HCT116 (cell line): ENCODE measurements around the gene CDC14A. TPM values are rescaled to one million over a fixed set of nuclear protein-coding genes. Genes with fewer than 3 reads are reported as not detected.

Experiments
- ATAC-seq: fragments of 200-7000 bp; cut with Tn5 transposase; 2 replicates; pipeline ENCODE4 v1.9.1; 2020; ENCODE audit warnings: mild to moderate bottlenecking, moderate library complexity
- BruUV-seq: library from RNA; stranded (reverse); fragments of 400-500 nt; replicated peaks from 2 replicates; lab custom pipeline; 2021; lab: Mats Ljungman, UMichigan
- CTCF ChIA-PET: fragments of 300-600 bp; sonication (Branson Sonifier 250); formaldehyde crosslinking; loops from one replicate; lab custom pipeline; 2021; ENCODE audit warnings: antibody characterized with exemption; lab: Charles Lee
- POLR2A ChIA-PET: fragments of 300-600, 350-600 bp; sonication (Branson Sonifier 250); formaldehyde crosslinking; loops from one replicate; lab custom pipeline; 2021; ENCODE audit warnings: antibody characterized with exemption; lab: Charles Lee
- RAD21 ChIA-PET, 2 experiments: fragments of 300-600 bp; sonication (Branson Sonifier 250); formaldehyde crosslinking; loops; one replicate each; lab custom pipeline; 2023; ENCODE audit warnings: low total read pairs in 2 of 2; ENCODE audit not compliant: uncharacterized antibody in 2 of 2, unreplicated experiment in 2 of 2, low non-redundant PET in 1 of 2; lab: Charles Lee
- DNase-seq: peaks from one replicate; pipeline ENCODE4 v3.0.0-alpha.2; 2010; ENCODE audit warnings: low read depth, low spot score
- H2AFZ ChIP-seq: fragments of 200-600 bp; shearing (Covaris generic), sonication (generic); 2 replicates; pipeline ENCODE4 v1.6.1; 2017; ENCODE audit warnings: low read depth, mixed run types, mixed read lengths, antibody characterized with exemption, low read length; ENCODE audit not compliant: poor library complexity, severe bottlenecking
- H3K27ac ChIP-seq: 2 replicates; pipeline ENCODE4 v1.5.1; 2012; ENCODE audit warnings: low read depth, low read length
- H3K27me3 ChIP-seq: fragments of 200-600 bp; sonication (generic); 2 replicates; pipeline ENCODE4 v1.6.1; 2016; ENCODE audit warnings: mixed run types, low read length, mixed read lengths; ENCODE audit not compliant: insufficient read depth
- H3K36me3 ChIP-seq, 2 experiments: fragments of 200-500 bp in 1 of 2; fragments of 200-600 bp in 1 of 2; sonication (Bioruptor generic) in 1 of 2; sonication (generic) in 1 of 2; 2 replicates each; pipeline versions ENCODE4 v1.5.1 to v1.6.1; 2014 to 2016; ENCODE audit warnings: low read length in 2 of 2, inconsistent platforms in 1 of 2, mixed read lengths in 1 of 2, mixed run types in 1 of 2; ENCODE audit not compliant: insufficient read depth in 2 of 2, control insufficient read depth in 1 of 2
- H3K4me1 ChIP-seq, 2 experiments: fragments of 200-600 bp in 1 of 2; sonication (generic) in 1 of 2; 2 replicates each; pipeline versions ENCODE4 v1.5.1 to v1.6.1; 2012 to 2017; ENCODE audit warnings: low read length in 2 of 2, inconsistent platforms in 1 of 2, mild to moderate bottlenecking in 1 of 2, mixed read lengths in 1 of 2, mixed run types in 1 of 2, moderate library complexity in 1 of 2; ENCODE audit not compliant: insufficient read depth in 2 of 2, control insufficient read depth in 1 of 2
- H3K4me2 ChIP-seq: fragments of 200-600 bp; sonication (generic); 2 replicates; pipeline ENCODE4 v1.6.1; 2017; ENCODE audit warnings: mixed run types, low read length, mixed read lengths
- H3K4me3 ChIP-seq, 2 experiments: fragments of 200-600 bp in 1 of 2; sonication (generic) in 1 of 2; replicated peaks in 1 of 2; 2 replicates each; pipeline ENCODE4 v1.5.1; 2011 to 2016; ENCODE audit warnings: low read length in 2 of 2, control low read depth in 1 of 2, low read depth in 1 of 2, mild to moderate bottlenecking in 1 of 2, mixed read lengths in 1 of 2, mixed run types in 1 of 2
- H3K79me2 ChIP-seq: fragments of 200-600 bp; sonication (generic); 2 replicates; pipeline ENCODE4 v1.6.1; 2017; ENCODE audit warnings: mild to moderate bottlenecking, mixed run types, low read length, moderate library complexity, mixed read lengths; ENCODE audit not compliant: insufficient read depth
- H3K9ac ChIP-seq: fragments of 200-600 bp; sonication (generic); 2 replicates; pipeline ENCODE4 v1.6.1; 2016; ENCODE audit warnings: low read length, mixed read lengths
- H3K9me2 ChIP-seq: fragments of 200-600 bp; sonication (generic), shearing (Covaris generic); 2 replicates; pipeline ENCODE4 v1.6.1; 2017; ENCODE audit warnings: mixed run types, mild to moderate bottlenecking, moderate library complexity; ENCODE audit not compliant: insufficient read depth
- H3K9me3 ChIP-seq, 2 experiments: fragments of 200-500 bp in 1 of 2; fragments of 200-600 bp in 1 of 2; sonication (Bioruptor generic) in 1 of 2; sonication (generic) in 1 of 2; 2 replicates each; pipeline ENCODE4 v1.6.1; 2014 to 2017; ENCODE audit warnings: low read length in 2 of 2, mixed read lengths in 2 of 2, inconsistent platforms in 1 of 2, low read depth in 1 of 2, mild to moderate bottlenecking in 1 of 2, mixed run types in 1 of 2, moderate library complexity in 1 of 2; ENCODE audit not compliant: control insufficient read depth in 1 of 2, insufficient read depth in 1 of 2
- H4K20me1 ChIP-seq: fragments of 200-600 bp; sonication (generic), shearing (Covaris generic); 2 replicates; pipeline ENCODE4 v1.6.1; 2017; ENCODE audit warnings: mixed run types, mild to moderate bottlenecking, moderate library complexity; ENCODE audit not compliant: insufficient read depth
- CEBPB ChIP-seq: IDR thresholded peaks from 2 replicates; pipeline ENCODE4 v1.6.1; 2012; ENCODE audit warnings: low read depth
- EGR1 ChIP-seq: IDR thresholded peaks from 2 replicates; pipeline ENCODE4 v1.6.1; 2012; ENCODE audit warnings: low read depth
- ELF1 ChIP-seq: IDR thresholded peaks from 2 replicates; pipeline ENCODE4 v1.6.1; 2012; ENCODE audit warnings: low read depth, borderline replicate concordance
- EZH2 ChIP-seq: fragments of 200-600 bp; sonication (generic); IDR thresholded peaks from 2 replicates; pipeline ENCODE4 v1.6.1; 2017; ENCODE audit warnings: antibody characterized with exemption, mixed run types
- EZH2phosphoT487 ChIP-seq: fragments of 200-600 bp; IDR thresholded peaks from 2 replicates; pipeline ENCODE4 v1.6.1; 2018; ENCODE audit warnings: antibody characterized with exemption, borderline replicate concordance
- JUND ChIP-seq: IDR thresholded peaks from 2 replicates; pipeline ENCODE4 v1.6.1; 2012
- POLR2AphosphoS5 ChIP-seq: IDR thresholded peaks from 2 replicates; pipeline ENCODE4 v1.6.1; 2011; ENCODE audit warnings: mild to moderate bottlenecking, low read depth, low read length, moderate library complexity
- RAD21 ChIP-seq: IDR thresholded peaks from 2 replicates; pipeline ENCODE4 v1.6.1; 2012; ENCODE audit warnings: low read depth, mild to moderate bottlenecking
- SP1 ChIP-seq: IDR thresholded peaks from 2 replicates; pipeline ENCODE4 v1.6.1; 2012; ENCODE audit warnings: low read depth
- SRF ChIP-seq: IDR thresholded peaks from 2 replicates; pipeline ENCODE4 v1.6.1; 2012; ENCODE audit warnings: low read depth
- YY1 ChIP-seq: IDR thresholded peaks from 2 replicates; pipeline ENCODE4 v1.6.1; 2011; ENCODE audit warnings: low read length, low read depth, moderate library complexity, mild to moderate bottlenecking; ENCODE audit not compliant: insufficient replicate concordance; ENCODE audit errors: extremely low read depth
- ZFX ChIP-seq: fragments of 450-650 bp; IDR thresholded peaks from 2 replicates; pipeline ENCODE4 v1.6.1; 2017
- intact Hi-C: fragments of 100-400 bp; cut with micrococcal nuclease; formaldehyde crosslinking; loops from 2 replicates; pipeline ENCODE4 v1.10.0; 2022
- total RNA-seq: library from RNA; stranded (reverse); gene quantifications from one replicate; pipeline ENCODE4 v1.2.1, GENCODE V29; 2021; ENCODE audit not compliant: unreplicated experiment
- TF ChIP-seq, protein P1 (sequence below): IDR thresholded peaks from 2 replicates; pipeline ENCODE4 v1.6.1; 2011; ENCODE audit warnings: mild to moderate bottlenecking, low read length, moderate library complexity; ENCODE audit not compliant: insufficient replicate concordance; ENCODE audit errors: extremely low read depth
- TF ChIP-seq, protein P2 (sequence below): IDR thresholded peaks from 2 replicates; pipeline ENCODE4 v1.6.1; 2012
- TF ChIP-seq, protein P3 (sequence below), 3 experiments: fragments of 200-600 bp in 1 of 3; sonication (generic) in 1 of 3; IDR thresholded peaks in 2 of 3; conservative IDR thresholded peaks in 1 of 3; 2 replicates each; pipeline ENCODE4 v1.5.1; 2012 to 2017; ENCODE audit warnings: low read depth in 2 of 3, low read length in 2 of 3, antibody characterized with exemption in 1 of 3, borderline replicate concordance in 1 of 3, control low read depth in 1 of 3, mild to moderate bottlenecking in 1 of 3, mixed read lengths in 1 of 3, mixed run types in 1 of 3, moderate library complexity in 1 of 3; ENCODE audit not compliant: insufficient read depth in 1 of 3
- TF ChIP-seq, protein P4 (sequence below): IDR thresholded peaks from 2 replicates; pipeline ENCODE4 v1.6.1; 2012; ENCODE audit warnings: low read depth
- TF ChIP-seq, protein P5 (sequence below): IDR thresholded peaks from 2 replicates; pipeline ENCODE4 v1.6.1; 2012

Gene CDC14A
- total RNA-seq, 1 experiment from 2014 or later = 5.1 TPM

DNA sequence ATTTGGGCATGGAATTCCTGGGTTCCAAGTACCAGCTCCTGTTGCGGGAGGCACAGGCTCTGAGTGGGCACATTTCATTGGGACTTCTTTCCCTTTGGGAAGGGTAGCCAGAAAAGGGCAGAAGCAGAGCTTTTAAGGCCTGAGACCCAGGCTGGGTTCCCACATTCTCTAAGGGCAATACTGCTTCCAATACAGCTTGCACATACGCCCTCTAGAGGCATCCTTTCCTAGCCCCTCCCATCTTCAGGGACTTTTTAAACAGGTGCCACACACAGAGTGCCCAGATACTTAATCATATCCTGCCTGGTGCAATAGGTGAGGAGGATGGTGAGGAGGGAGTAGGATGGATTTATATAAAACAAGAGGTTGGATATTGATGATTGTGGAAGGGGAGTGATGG, 191.3 kb downstream of the CDC14A start (continued):
- TF ChIP-seq EZH2 = no peak

DNA sequence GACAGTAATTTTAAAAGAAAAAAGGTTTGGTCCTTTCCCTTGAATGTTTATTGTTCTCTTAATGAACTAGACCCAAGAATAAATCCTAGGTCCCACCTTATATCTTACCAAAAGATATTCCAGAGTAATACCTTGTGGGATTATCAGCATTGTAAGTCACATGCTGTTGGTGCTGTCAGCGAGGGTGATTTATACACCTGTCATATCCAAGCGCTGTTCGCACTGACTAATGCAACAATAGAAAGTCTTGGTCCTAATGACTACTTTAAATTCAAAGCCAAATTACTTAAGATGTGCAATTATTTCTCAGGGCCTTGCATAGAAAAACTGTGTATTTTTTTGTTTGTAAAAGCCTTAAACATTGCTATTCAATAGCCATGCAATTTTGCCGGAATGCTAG, 192.5 kb downstream of the CDC14A start:
- no peaks in the 10 kb centered on the region for H3K79me2 ChIP-seq
- no TSS peak for BruUV-seq
- ATAC-seq = no peak
- no peak for DNase-seq
- no peaks in the 10 kb centered on the region for H3K4me1 ChIP-seq
- no peaks in the 10 kb centered on the region for H3K36me3 ChIP-seq
- no peaks in the 10 kb centered on the region for H4K20me1 ChIP-seq
- H2AFZ ChIP-seq = no peak overlapping the region
- H3K9me3 ChIP-seq = no peaks in the 10 kb centered on the region
- intact Hi-C loops = no loop called here
- ChIA-PET POLR2A (no interaction called here), CTCF (no interaction called here), RAD21 (no interaction called here)
- no peak overlapping the region for H3K27ac ChIP-seq
- no peak overlapping the region for H3K4me2 ChIP-seq
- H3K27me3 ChIP-seq = no peaks in the 10 kb centered on the region
- no peak overlapping the region for H3K4me3 ChIP-seq
- no peaks in the 10 kb centered on the region for H3K9me2 ChIP-seq
- H3K9ac ChIP-seq = no peak overlapping the region
- TF ChIP-seq CEBPB (no peak), ZFX (no peak), EZH2 (no peak), ELF1 (no peak), SP1 (no peak), SRF (no peak), POLR2AphosphoS5 (no peak), RAD21 (no peak), JUND (no peak), YY1 (no peak), EGR1 (no peak), EZH2phosphoT487 (no peak)
- TF ChIP-seq, protein P1, sequence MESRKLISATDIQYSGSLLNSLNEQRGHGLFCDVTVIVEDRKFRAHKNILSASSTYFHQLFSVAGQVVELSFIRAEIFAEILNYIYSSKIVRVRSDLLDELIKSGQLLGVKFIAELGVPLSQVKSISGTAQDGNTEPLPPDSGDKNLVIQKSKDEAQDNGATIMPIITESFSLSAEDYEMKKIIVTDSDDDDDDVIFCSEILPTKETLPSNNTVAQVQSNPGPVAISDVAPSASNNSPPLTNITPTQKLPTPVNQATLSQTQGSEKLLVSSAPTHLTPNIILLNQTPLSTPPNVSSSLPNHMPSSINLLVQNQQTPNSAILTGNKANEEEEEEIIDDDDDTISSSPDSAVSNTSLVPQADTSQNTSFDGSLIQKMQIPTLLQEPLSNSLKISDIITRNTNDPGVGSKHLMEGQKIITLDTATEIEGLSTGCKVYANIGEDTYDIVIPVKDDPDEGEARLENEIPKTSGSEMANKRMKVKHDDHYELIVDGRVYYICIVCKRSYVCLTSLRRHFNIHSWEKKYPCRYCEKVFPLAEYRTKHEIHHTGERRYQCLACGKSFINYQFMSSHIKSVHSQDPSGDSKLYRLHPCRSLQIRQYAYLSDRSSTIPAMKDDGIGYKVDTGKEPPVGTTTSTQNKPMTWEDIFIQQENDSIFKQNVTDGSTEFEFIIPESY = no peak
- TF ChIP-seq, protein P2, sequence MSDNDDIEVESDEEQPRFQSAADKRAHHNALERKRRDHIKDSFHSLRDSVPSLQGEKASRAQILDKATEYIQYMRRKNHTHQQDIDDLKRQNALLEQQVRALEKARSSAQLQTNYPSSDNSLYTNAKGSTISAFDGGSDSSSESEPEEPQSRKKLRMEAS = no peak
- TF ChIP-seq, protein P3, sequence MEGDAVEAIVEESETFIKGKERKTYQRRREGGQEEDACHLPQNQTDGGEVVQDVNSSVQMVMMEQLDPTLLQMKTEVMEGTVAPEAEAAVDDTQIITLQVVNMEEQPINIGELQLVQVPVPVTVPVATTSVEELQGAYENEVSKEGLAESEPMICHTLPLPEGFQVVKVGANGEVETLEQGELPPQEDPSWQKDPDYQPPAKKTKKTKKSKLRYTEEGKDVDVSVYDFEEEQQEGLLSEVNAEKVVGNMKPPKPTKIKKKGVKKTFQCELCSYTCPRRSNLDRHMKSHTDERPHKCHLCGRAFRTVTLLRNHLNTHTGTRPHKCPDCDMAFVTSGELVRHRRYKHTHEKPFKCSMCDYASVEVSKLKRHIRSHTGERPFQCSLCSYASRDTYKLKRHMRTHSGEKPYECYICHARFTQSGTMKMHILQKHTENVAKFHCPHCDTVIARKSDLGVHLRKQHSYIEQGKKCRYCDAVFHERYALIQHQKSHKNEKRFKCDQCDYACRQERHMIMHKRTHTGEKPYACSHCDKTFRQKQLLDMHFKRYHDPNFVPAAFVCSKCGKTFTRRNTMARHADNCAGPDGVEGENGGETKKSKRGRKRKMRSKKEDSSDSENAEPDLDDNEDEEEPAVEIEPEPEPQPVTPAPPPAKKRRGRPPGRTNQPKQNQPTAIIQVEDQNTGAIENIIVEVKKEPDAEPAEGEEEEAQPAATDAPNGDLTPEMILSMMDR (IDR thresholded peaks at IDR 0.05 in 2 of 3, conservative IDR thresholded peaks at IDR 0.05 in 1 of 3; ENCODE audit: borderline replicate concordance in 1 of 3, insufficient read depth in 1 of 3, low read depth in 2 of 3, low read length in 2 of 3) = no peak
- TF ChIP-seq, protein P4, sequence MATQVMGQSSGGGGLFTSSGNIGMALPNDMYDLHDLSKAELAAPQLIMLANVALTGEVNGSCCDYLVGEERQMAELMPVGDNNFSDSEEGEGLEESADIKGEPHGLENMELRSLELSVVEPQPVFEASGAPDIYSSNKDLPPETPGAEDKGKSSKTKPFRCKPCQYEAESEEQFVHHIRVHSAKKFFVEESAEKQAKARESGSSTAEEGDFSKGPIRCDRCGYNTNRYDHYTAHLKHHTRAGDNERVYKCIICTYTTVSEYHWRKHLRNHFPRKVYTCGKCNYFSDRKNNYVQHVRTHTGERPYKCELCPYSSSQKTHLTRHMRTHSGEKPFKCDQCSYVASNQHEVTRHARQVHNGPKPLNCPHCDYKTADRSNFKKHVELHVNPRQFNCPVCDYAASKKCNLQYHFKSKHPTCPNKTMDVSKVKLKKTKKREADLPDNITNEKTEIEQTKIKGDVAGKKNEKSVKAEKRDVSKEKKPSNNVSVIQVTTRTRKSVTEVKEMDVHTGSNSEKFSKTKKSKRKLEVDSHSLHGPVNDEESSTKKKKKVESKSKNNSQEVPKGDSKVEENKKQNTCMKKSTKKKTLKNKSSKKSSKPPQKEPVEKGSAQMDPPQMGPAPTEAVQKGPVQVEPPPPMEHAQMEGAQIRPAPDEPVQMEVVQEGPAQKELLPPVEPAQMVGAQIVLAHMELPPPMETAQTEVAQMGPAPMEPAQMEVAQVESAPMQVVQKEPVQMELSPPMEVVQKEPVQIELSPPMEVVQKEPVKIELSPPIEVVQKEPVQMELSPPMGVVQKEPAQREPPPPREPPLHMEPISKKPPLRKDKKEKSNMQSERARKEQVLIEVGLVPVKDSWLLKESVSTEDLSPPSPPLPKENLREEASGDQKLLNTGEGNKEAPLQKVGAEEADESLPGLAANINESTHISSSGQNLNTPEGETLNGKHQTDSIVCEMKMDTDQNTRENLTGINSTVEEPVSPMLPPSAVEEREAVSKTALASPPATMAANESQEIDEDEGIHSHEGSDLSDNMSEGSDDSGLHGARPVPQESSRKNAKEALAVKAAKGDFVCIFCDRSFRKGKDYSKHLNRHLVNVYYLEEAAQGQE = no peak
- TF ChIP-seq, protein P5, sequence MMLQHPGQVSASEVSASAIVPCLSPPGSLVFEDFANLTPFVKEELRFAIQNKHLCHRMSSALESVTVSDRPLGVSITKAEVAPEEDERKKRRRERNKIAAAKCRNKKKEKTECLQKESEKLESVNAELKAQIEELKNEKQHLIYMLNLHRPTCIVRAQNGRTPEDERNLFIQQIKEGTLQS = no peak
